K562 (cell line): ENCODE data around the gene GNG11. TPM values are rescaled to one million over a fixed set of nuclear protein-coding genes. Genes with fewer than 3 reads are reported as not detected.

ENCODE experiments used
- ATAC-seq: fragments of 200-7000 bp; cut with Tn5 transposase; 3 replicates; pipeline ENCODE4 v1.9.1; 2020; ENCODE audit warnings: moderate library complexity
- BruUV-seq: library from RNA; stranded (reverse); fragments of 400-500 nt; replicated peaks from 2 replicates; lab custom pipeline; 2021; lab: Mats Ljungman, UMichigan
- CTCF ChIA-PET: fragments of 300-600 bp; formaldehyde crosslinking; extraction: SDS; loops from one replicate; lab custom pipeline; 2021; ENCODE audit warnings: low intra/inter-chr PET ratio; lab: Yijun Ruan, JAX
- POLR2A ChIA-PET: fragments of 300-600, 350-650 bp; sonication (Branson Sonifier 250); formaldehyde crosslinking; extraction: SDS; loops from one replicate; lab custom pipeline; 2021; ENCODE audit warnings: antibody characterized with exemption, inconsistent platforms; lab: Yijun Ruan, JAX
- DNase-seq, 4 experiments: peaks; one replicate each; pipeline versions ENCODE4 v3.0.0 to v3.0.0-alpha.2; 2011 to 2018; ENCODE audit warnings: low spot score in 3 of 4, mixed read lengths in 3 of 4; ENCODE audit errors: extremely low read depth in 1 of 4
- FAIRE-seq: peaks from 2 replicates; lab custom pipeline; 2011; peaks lifted over from hg19 to GRCh38; lab: Jason Lieb, UNC
- H2AFZ ChIP-seq: 2 replicates; pipeline ENCODE4 v1.6.0; 2011; ENCODE audit warnings: low read depth, low read length, control low read depth, inconsistent platforms
- H3K27ac ChIP-seq: fragments of 200-600 bp; 3 replicates; pipeline ENCODE4 v1.8.0; 2011; ENCODE audit warnings: low read depth, mild to moderate bottlenecking, control low read depth, inconsistent platforms, low read length, moderate library complexity, mixed read lengths; ENCODE audit errors: extremely low read depth
- H3K27me3 ChIP-seq, 2 experiments: fragments of 300-600 bp in 1 of 2; 2 replicates in 1 of 2; 3 replicates in 1 of 2; pipeline versions ENCODE4 v1.6.0 to v1.8.0; 2011; ENCODE audit warnings: inconsistent platforms in 2 of 2, low read length in 2 of 2, mild to moderate bottlenecking in 1 of 2, mixed read lengths in 1 of 2, moderate library complexity in 1 of 2; ENCODE audit not compliant: control insufficient read depth in 2 of 2, insufficient read depth in 2 of 2
- H3K36me3 ChIP-seq: fragments of 300-600 bp; 3 replicates; pipeline ENCODE4 v1.8.0; 2011; ENCODE audit warnings: mild to moderate bottlenecking, low read length, inconsistent platforms; ENCODE audit not compliant: control insufficient read depth, insufficient read depth
- H3K4me1 ChIP-seq, 2 experiments: fragments of 200-600 bp in 1 of 2; replicated peaks in 1 of 2; 2 replicates in 1 of 2; 3 replicates in 1 of 2; pipeline versions ENCODE4 v1.5.1 to v1.8.0; 2011; ENCODE audit warnings: inconsistent platforms in 2 of 2, low read length in 2 of 2, mild to moderate bottlenecking in 1 of 2, mixed read lengths in 1 of 2, moderate library complexity in 1 of 2; ENCODE audit not compliant: control insufficient read depth in 2 of 2, insufficient read depth in 2 of 2
- H3K4me2 ChIP-seq: 2 replicates; pipeline ENCODE4 v1.6.1; 2011; ENCODE audit warnings: low read length, control low read depth, inconsistent platforms, mixed read lengths; ENCODE audit not compliant: insufficient read depth
- H3K4me3 ChIP-seq: fragments of 200-600 bp; sonication (generic), shearing (Covaris generic); 2 replicates; pipeline ENCODE4 v1.5.1; 2016; ENCODE audit warnings: control low read depth, inconsistent platforms
- H3K79me2 ChIP-seq: fragments of 200-600 bp; 3 replicates; pipeline ENCODE4 v1.8.0; 2011; ENCODE audit warnings: low read length, inconsistent platforms; ENCODE audit not compliant: control insufficient read depth, insufficient read depth
- H3K9ac ChIP-seq, 2 experiments: 2 replicates each; pipeline versions ENCODE4 v1.6.0 to v1.6.1; 2011; ENCODE audit warnings: low read depth in 2 of 2, low read length in 2 of 2, control low read depth in 1 of 2, inconsistent platforms in 1 of 2, mild to moderate bottlenecking in 1 of 2, mixed read lengths in 1 of 2; ENCODE audit not compliant: insufficient read depth in 1 of 2
- H3K9me1 ChIP-seq: one replicate; pipeline ENCODE4 v1.6.0; 2011; ENCODE audit warnings: inconsistent platforms, mild to moderate bottlenecking, low read length, moderate library complexity; ENCODE audit not compliant: control insufficient read depth, insufficient read depth
- H3K9me3 ChIP-seq: replicated peaks from 2 replicates; pipeline ENCODE4 v1.5.1; 2011; ENCODE audit warnings: low read depth, low read length, inconsistent platforms; ENCODE audit not compliant: control insufficient read depth, insufficient read depth
- H4K20me1 ChIP-seq: replicated peaks from 2 replicates; pipeline ENCODE4 v1.6.1; 2011; ENCODE audit warnings: low read length, inconsistent platforms, mixed read lengths; ENCODE audit not compliant: control insufficient read depth, insufficient read depth
- CBFA2T3 ChIP-seq: fragments of 450-650 bp; IDR thresholded peaks from 2 replicates; pipeline ENCODE4 v1.6.1; 2017
- CREB5 ChIP-seq: fragments of 250-450 bp; sonication (Bioruptor Pico); IDR thresholded peaks from 2 replicates; pipeline ENCODE4 v1.5.0; 2020; ENCODE audit warnings: mild to moderate bottlenecking
- DMBX1 ChIP-seq: fragments of 250-450 bp; sonication (Bioruptor Pico); IDR thresholded peaks from 2 replicates; pipeline ENCODE4 v1.8.0; 2022; ENCODE audit warnings: inconsistent platforms, mild to moderate bottlenecking, moderate library complexity, borderline replicate concordance
- ELF1 ChIP-seq: fragments of 200-800 bp; sonication (Bioruptor generic); IDR thresholded peaks from 2 replicates; pipeline ENCODE4 v1.6.1; 2016; ENCODE audit warnings: missing genetic modification characterization, missing compliant biosample characterization
- ESRRA ChIP-seq: fragments of 450-650 bp; IDR thresholded peaks from 2 replicates; pipeline ENCODE4 v1.6.1; 2014; ENCODE audit warnings: low read depth, mild to moderate bottlenecking, moderate library complexity, borderline replicate concordance
- FOS ChIP-seq: IDR thresholded peaks from 3 replicates; pipeline ENCODE4 v1.6.1; 2011; ENCODE audit not compliant: insufficient read length; ENCODE audit errors: extremely low read depth
- KLF1 ChIP-seq: fragments of 450-650 bp; IDR thresholded peaks from 2 replicates; pipeline ENCODE4 v1.6.1; 2016; ENCODE audit warnings: missing genetic modification characterization, missing compliant biosample characterization
- MXD1 ChIP-seq: fragments of 250-450 bp; sonication (Bioruptor Pico); IDR thresholded peaks from 2 replicates; pipeline ENCODE4 v1.8.0; 2021; ENCODE audit warnings: borderline replicate concordance, mild to moderate bottlenecking, moderate library complexity; ENCODE audit not compliant: poor library complexity, severe bottlenecking
- NR1H2 ChIP-seq: sonication (generic); formaldehyde crosslinking; IDR thresholded peaks from 2 replicates; pipeline ENCODE4 v1.4.0; 2020; ENCODE audit warnings: mild to moderate bottlenecking, missing genetic modification reagents
- SIRT6 ChIP-seq: IDR thresholded peaks from one replicate; pipeline ENCODE4 v1.6.1; 2012; ENCODE audit warnings: low read depth, mild to moderate bottlenecking, control low read depth, inconsistent platforms, low read length, moderate library complexity
- SP2 ChIP-seq: IDR thresholded peaks from 2 replicates; pipeline ENCODE4 v1.6.1; 2011; ENCODE audit warnings: mild to moderate bottlenecking, low read depth, low read length, moderate library complexity; ENCODE audit not compliant: poor library complexity, severe bottlenecking; ENCODE audit errors: extremely low read depth
- ZNF124 ChIP-seq: sonication (generic); formaldehyde crosslinking; IDR thresholded peaks from 2 replicates; pipeline ENCODE4 v1.8.1; 2022; ENCODE audit warnings: missing genetic modification reagents
- ZNF23 ChIP-seq: fragments of 250-450 bp; sonication (Bioruptor Pico); IDR thresholded peaks from 2 replicates; pipeline ENCODE4 v1.4.0; 2020; ENCODE audit warnings: mild to moderate bottlenecking
- ZNF431 ChIP-seq: sonication (generic); formaldehyde crosslinking; IDR thresholded peaks from 2 replicates; pipeline ENCODE4 v1.8.0; 2022; ENCODE audit warnings: mild to moderate bottlenecking, missing genetic modification reagents
- ZNF766 ChIP-seq: fragments of 200-800 bp; sonication (Bioruptor generic); conservative IDR thresholded peaks from 2 replicates; pipeline ENCODE4 v1.6.1; 2016; ENCODE audit warnings: missing genetic modification characterization, missing compliant biosample characterization
- WGBS: fragments of 100-300 bp; shearing (Covaris generic); methylation state at CpG from one replicate; pipeline ENCODE4 v1.1.6; 2016; ENCODE audit warnings: low coverage, mixed read lengths; ENCODE audit not compliant: insufficient coverage; ENCODE audit errors: missing lambda C conversion rate; 5-methylcytosine and 5-hydroxymethylcytosine counted together
- in situ Hi-C: fragments of 300-500 bp; cut with MboI; formaldehyde crosslinking; loops from 4 replicates; pipeline ENCODE4 v1.15.0; 2018; ENCODE audit warnings: inconsistent platforms, mixed read lengths
- intact Hi-C: fragments of 100-400 bp; cut with micrococcal nuclease; formaldehyde crosslinking; loops from 2 replicates; pipeline ENCODE4 v1.14.2; 2022
- polyA plus RNA-seq, 8 experiments: library from polyadenylated mRNA; depleted of rRNA in 4 of 8; stranded (reverse) in 5 of 8; unstranded in 3 of 8; fragments of >200 nt; fragmentation: Nextera tagmentation in 2 of 8; fragmentation: Illumina TruSeq in 1 of 8; extraction: Ambion mirVana in 2 of 8; extraction: Trizol in 1 of 8; gene quantifications; 2 replicates each; pipeline versions ENCODE4 v1.2.1 to v1.2.3, GENCODE V29; 2011 to 2014; ENCODE audit warnings: inconsistent platforms in 1 of 8, missing spikeins in 1 of 8
- total RNA-seq, 7 experiments: library from RNA; depleted of rRNA in 6 of 7; stranded (reverse); fragments of >200 nt in 6 of 7; fragmentation: Illumina TruSeq in 2 of 7; extraction: Trizol in 2 of 7; gene quantifications; 2 replicates each; pipeline versions ENCODE4 v1.2.1 to v1.2.3, GENCODE V29; 2011 to 2021; ENCODE audit warnings: low replicate concordance in 1 of 7
- TF ChIP-seq, protein P1 (sequence below): fragments of 450-650 bp; formaldehyde crosslinking; IDR thresholded peaks from 2 replicates; pipeline ENCODE4 v1.4.0; 2022; ENCODE audit warnings: missing genetic modification characterization

The GNG11 gene
- total and polyA plus RNA-seq, 9 of the 15 experiments (the other 6 are each of a cell fraction or from before 2014, with no cell fraction given), result 0.06 TPM; not detected in 8

- TF ChIP-seq CREB5 (CRISPR knock-in tag) (no peak), KLF1 (tag) (no peak), ZNF766 (CRISPR knock-in tag) (no peak), ZNF124 (CRISPR knock-in tag) (no peak), ESRRA (no peak)
Observed at GRCh38 chr7:93955304-93955703, 33.8 kb downstream of the GNG11 start (continued).

- DNase-seq (no peak), ATAC-seq (no peak), FAIRE-seq (no peak)
- Histone ChIP-seq H3K27me3 (no peaks in the 10 kb centered on the region), H3K4me1 (no peaks in the 10 kb centered on the region), H3K4me2 (no peak overlapping the region), H3K79me2 (no peaks in the 10 kb centered on the region), H3K9me3 (no peaks in the 10 kb centered on the region), H3K4me3 (no peak overlapping the region), H3K9ac (no peak overlapping the region), H3K27ac (no peak overlapping the region), H4K20me1 (no peaks in the 10 kb centered on the region), H3K36me3 (no peaks in the 10 kb centered on the region), H2AFZ (no peak overlapping the region), H3K9me1 (no peaks in the 10 kb centered on the region)
- intact Hi-C loops, result no loop called here
- TF ChIP-seq SP2 (no peak), ZNF23 (CRISPR knock-in tag) (no peak), CBFA2T3 (no peak), FOS (no peak), ELF1 (tag) (no peak), ZNF431 (CRISPR knock-in tag) (no peak), DMBX1 (no peak), NR1H2 (no peak), SIRT6 (no peak), MXD1 (no peak)
- TF ChIP-seq, protein P1, sequence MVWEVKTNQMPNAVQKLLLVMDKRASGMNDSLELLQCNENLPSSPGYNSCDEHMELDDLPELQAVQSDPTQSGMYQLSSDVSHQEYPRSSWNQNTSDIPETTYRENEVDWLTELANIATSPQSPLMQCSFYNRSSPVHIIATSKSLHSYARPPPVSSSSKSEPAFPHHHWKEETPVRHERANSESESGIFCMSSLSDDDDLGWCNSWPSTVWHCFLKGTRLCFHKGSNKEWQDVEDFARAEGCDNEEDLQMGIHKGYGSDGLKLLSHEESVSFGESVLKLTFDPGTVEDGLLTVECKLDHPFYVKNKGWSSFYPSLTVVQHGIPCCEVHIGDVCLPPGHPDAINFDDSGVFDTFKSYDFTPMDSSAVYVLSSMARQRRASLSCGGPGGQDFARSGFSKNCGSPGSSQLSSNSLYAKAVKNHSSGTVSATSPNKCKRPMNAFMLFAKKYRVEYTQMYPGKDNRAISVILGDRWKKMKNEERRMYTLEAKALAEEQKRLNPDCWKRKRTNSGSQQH, result no peak
- in situ Hi-C loops, result no loop called here
- ChIA-PET POLR2A (interaction anchor here (1.0 kb wide), 1 partner anchor 8 kb away, joined by 3 read pairs; no protein-coding TSS in a partner anchor), CTCF (no interaction called here)
- no TSS peak for BruUV-seq
- WGBS, result 0% methylated on average over 1 of the region's 1 CpG
Observed at GRCh38 chr7:93957767-93958166, 36.2 kb downstream of the GNG11 start.
